ENCODE measurements around the gene MUC21. TPM values are rescaled to one million over a fixed set of nuclear protein-coding genes. Genes with fewer than 3 reads are reported as not detected.

Gene MUC21
- total RNA-seq, 1 experiment from 2014 or later, result not detected

GRCh38 chr6:30962716-30963115, 20.8 kb upstream of the MUC21 start:
- intact Hi-C loops (cut with micrococcal nuclease; ENCODE audit: unreplicated experiment), result no loop called here
- ATAC-seq (no peak), DNase-seq (ENCODE audit: low read depth, low spot score) (no peak)
- Histone ChIP-seq H3K27ac (ENCODE audit: low read length) (no peak overlapping the region), H3K4me3 (ENCODE audit: low read depth in 2 of 2, low read length in 2 of 2) (no peak overlapping the region), H3K27me3 (ENCODE audit: control insufficient read depth, insufficient read depth, low read length) (peaks cover 2% of the 10 kb centered on the region; the same call in 1 of the 2 replicates), H3K4me1 (ENCODE audit: control insufficient read depth, insufficient read depth, low read length) (no peaks in the 10 kb centered on the region), H3K36me3 (ENCODE audit: control insufficient read depth, insufficient read depth, low read length) (no peaks in the 10 kb centered on the region), H3K9me3 (ENCODE audit: control insufficient read depth, insufficient read depth, low read depth, low read length) (no peaks in the 10 kb centered on the region)
- POLR2A ChIA-PET, result no interaction called here
- CTCF ChIA-PET, result interaction anchor here (0.8 kb wide), 1 partner anchor 117 kb away, joined by 3 read pairs; no protein-coding TSS in a partner anchor
- in situ Hi-C loops (cut with HindIII; ENCODE audit: low pct_unique_long_range_greater_than_20kb, low sequenced_read_pairs), result no loop called here
- BruUV-seq (replicated peaks), result no TSS peak
- TF ChIP-seq CTCF (IDR thresholded peaks at IDR 0.05), result no peak
- no peak for TF ChIP-seq REST (IDR thresholded peaks at IDR 0.05; ENCODE audit: insufficient read depth in 1 of 2, low read depth in 2 of 2, low read length in 1 of 2)
- no peak for TF ChIP-seq POLR2AphosphoS5 (IDR thresholded peaks at IDR 0.05; ENCODE audit: low read depth, low read length)
- TF ChIP-seq SIN3A (IDR thresholded peaks at IDR 0.05; ENCODE audit: borderline replicate concordance, insufficient read depth, low read depth, low read length), result no peak

- Histone ChIP-seq H3K4me1 (ENCODE audit: control insufficient read depth, insufficient read depth, low read length) (no peaks in the 10 kb centered on the region), H3K27ac (ENCODE audit: low read length) (no peak overlapping the region), H3K9me3 (ENCODE audit: control insufficient read depth, insufficient read depth, low read depth, low read length) (no peaks in the 10 kb centered on the region), H3K36me3 (ENCODE audit: control insufficient read depth, insufficient read depth, low read length) (no peaks in the 10 kb centered on the region), H3K4me3 (ENCODE audit: low read depth in 2 of 2, low read length in 2 of 2) (no peak overlapping the region), H3K27me3 (ENCODE audit: control insufficient read depth, insufficient read depth, low read length) (no peaks in the 10 kb centered on the region)
- ATAC-seq (no peak), DNase-seq (ENCODE audit: low read depth, low spot score) (no peak)
- TF ChIP-seq POLR2AphosphoS5 (IDR thresholded peaks at IDR 0.05; ENCODE audit: low read depth, low read length) (no peak), CTCF (IDR thresholded peaks at IDR 0.05) (no peak), SIN3A (IDR thresholded peaks at IDR 0.05; ENCODE audit: borderline replicate concordance, insufficient read depth, low read depth, low read length) (no peak), TCF7L2 (IDR thresholded peaks at IDR 0.05; ENCODE audit: low read depth, low read length) (no peak), REST (IDR thresholded peaks at IDR 0.05; ENCODE audit: insufficient read depth in 1 of 2, low read depth in 2 of 2, low read length in 1 of 2) (no peak)
- intact Hi-C loops (cut with micrococcal nuclease; ENCODE audit: unreplicated experiment) (no loop called here), in situ Hi-C loops (cut with HindIII; ENCODE audit: low pct_unique_long_range_greater_than_20kb, low sequenced_read_pairs) (no loop called here)
- CTCF ChIA-PET, result no interaction called here
- POLR2A ChIA-PET, result no interaction called here
- no TSS peak for BruUV-seq (replicated peaks)
Measured at GRCh38 chr6:30963641-30964040, 19.9 kb upstream of the MUC21 start.

Measured in Panc1 (cell line).